DOHH2 (cell line): Measurements from ENCODE around the gene IGFBP3.

Source experiments
- EZH2phosphoT487 ChIP-seq: fragments of 200-600 bp; sonication (generic); IDR thresholded peaks from 2 replicates; pipeline ENCODE4 v1.6.1; 2017; ENCODE audit warnings: borderline replicate concordance, mild to moderate bottlenecking, antibody characterized with exemption, low read length, moderate library complexity, mixed read lengths
- TF ChIP-seq, protein P1 (sequence below): fragments of 200-600 bp; sonication (generic); IDR thresholded peaks from one replicate; pipeline ENCODE4 v1.5.1; 2014; ENCODE audit warnings: antibody characterized with exemption, mild to moderate bottlenecking, low read depth, low read length; ENCODE audit not compliant: poor library complexity, severe bottlenecking

DNA sequence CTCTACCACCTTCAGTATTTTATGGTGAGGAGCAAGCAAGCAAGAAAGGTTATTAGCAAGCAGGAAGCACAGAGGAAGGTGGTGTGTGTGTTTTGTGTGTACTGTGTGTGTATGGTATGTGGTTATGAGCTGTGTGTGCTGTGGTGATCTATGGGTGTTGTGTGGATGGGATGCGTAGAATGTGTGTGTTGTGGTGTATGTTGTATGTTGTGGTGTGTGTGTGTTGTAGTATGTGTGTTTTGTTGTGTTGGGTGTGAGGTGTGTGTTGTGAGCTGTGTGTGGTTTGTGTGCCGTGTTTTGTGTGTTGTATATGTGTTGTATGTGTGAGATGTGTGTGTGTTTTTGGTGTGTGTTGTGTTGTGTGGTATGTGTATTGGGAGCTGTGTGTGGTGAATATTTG lies 16.8 kb upstream of the IGFBP3 start:
- TF ChIP-seq, protein P1, sequence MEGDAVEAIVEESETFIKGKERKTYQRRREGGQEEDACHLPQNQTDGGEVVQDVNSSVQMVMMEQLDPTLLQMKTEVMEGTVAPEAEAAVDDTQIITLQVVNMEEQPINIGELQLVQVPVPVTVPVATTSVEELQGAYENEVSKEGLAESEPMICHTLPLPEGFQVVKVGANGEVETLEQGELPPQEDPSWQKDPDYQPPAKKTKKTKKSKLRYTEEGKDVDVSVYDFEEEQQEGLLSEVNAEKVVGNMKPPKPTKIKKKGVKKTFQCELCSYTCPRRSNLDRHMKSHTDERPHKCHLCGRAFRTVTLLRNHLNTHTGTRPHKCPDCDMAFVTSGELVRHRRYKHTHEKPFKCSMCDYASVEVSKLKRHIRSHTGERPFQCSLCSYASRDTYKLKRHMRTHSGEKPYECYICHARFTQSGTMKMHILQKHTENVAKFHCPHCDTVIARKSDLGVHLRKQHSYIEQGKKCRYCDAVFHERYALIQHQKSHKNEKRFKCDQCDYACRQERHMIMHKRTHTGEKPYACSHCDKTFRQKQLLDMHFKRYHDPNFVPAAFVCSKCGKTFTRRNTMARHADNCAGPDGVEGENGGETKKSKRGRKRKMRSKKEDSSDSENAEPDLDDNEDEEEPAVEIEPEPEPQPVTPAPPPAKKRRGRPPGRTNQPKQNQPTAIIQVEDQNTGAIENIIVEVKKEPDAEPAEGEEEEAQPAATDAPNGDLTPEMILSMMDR: no peak
- no peak for TF ChIP-seq EZH2phosphoT487
